MM.1S (cell line): ENCODE measurements around the gene PTP4A1.

ENCODE experiments used
- EZH2phosphoT487 ChIP-seq: fragments of 300-600 bp; sonication (generic); IDR thresholded peaks from 2 replicates; pipeline ENCODE4 v1.6.1; 2018; ENCODE audit warnings: antibody characterized with exemption, low read length
- TF ChIP-seq, protein P1 (sequence below): fragments of 300-600 bp; sonication (generic); IDR thresholded peaks from 2 replicates; pipeline ENCODE4 v1.5.1; 2016; ENCODE audit warnings: antibody characterized with exemption, low read length, mixed read lengths

DNA sequence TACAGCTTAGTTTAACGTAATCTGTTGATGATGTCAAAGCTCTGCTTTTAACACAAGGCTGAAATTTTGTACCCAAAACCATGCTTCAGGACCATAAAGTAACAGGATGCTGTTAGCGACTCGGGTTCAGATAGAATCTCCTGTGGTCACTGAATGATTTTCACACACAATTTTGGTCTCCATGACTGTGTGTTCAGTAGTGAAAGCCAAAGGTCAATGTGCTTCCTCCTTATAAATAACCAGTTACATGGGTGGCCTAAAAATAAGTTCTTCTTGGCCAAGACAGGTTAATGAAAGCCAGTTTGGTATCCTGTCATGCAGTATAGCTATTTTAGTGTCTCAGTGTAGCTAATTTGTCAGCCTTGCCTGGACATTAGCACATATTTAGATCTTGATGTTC lies 19.1 kb upstream of the PTP4A1 start:
- TF ChIP-seq, protein P1, sequence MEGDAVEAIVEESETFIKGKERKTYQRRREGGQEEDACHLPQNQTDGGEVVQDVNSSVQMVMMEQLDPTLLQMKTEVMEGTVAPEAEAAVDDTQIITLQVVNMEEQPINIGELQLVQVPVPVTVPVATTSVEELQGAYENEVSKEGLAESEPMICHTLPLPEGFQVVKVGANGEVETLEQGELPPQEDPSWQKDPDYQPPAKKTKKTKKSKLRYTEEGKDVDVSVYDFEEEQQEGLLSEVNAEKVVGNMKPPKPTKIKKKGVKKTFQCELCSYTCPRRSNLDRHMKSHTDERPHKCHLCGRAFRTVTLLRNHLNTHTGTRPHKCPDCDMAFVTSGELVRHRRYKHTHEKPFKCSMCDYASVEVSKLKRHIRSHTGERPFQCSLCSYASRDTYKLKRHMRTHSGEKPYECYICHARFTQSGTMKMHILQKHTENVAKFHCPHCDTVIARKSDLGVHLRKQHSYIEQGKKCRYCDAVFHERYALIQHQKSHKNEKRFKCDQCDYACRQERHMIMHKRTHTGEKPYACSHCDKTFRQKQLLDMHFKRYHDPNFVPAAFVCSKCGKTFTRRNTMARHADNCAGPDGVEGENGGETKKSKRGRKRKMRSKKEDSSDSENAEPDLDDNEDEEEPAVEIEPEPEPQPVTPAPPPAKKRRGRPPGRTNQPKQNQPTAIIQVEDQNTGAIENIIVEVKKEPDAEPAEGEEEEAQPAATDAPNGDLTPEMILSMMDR, result no peak
- TF ChIP-seq EZH2phosphoT487, result no peak
